Measurements from ENCODE around the gene RBM38. TPM values are rescaled to one million over a fixed set of nuclear protein-coding genes. Genes with fewer than 3 reads are reported as not detected.
"Not testable (repeated sequence)": the region's sequence is repeated elsewhere in the genome, so short reads cannot be mapped to it uniquely, and the experiment has no call there.

RBM38 gene
- polyA plus RNA-seq (ENCODE audit: insufficient read length) = 22.8 TPM
- long read RNA-seq, donor 1, transcript RBM38-203 (4 exons, 2,382 nt) = major isoform, 23 of 64 reads
- long read RNA-seq, donor 1, transcript RBM38-205 (3 exons, 686 nt) = minor isoform, 6 of 64 reads
- long read RNA-seq, donor 1, partial matches to known transcripts = 35 of 64 reads
- long read RNA-seq, donor 1, other reads (novel, unspliced or antisense) = 0 of 64 reads
- long read RNA-seq, donor 2, transcript RBM38-203 (4 exons, 2,382 nt) = major isoform, 14 of 31 reads
- long read RNA-seq, donor 2, partial matches to known transcripts = 16 of 31 reads
- long read RNA-seq, donor 2, other reads (novel, unspliced or antisense) = 0 of 31 reads
- long read RNA-seq, donor 3, transcript RBM38-203 (4 exons, 2,382 nt) = major isoform, 20 of 21 reads
- long read RNA-seq, donor 3, partial matches to known transcripts = 0 of 21 reads
- long read RNA-seq, donor 3, other reads (novel, unspliced or antisense) = 0 of 21 reads
- long read RNA-seq, donor 4, partial matches to known transcripts = 0 of 4 reads
- long read RNA-seq, donor 4, other reads (novel, unspliced or antisense) = 0 of 4 reads
- long read RNA-seq, donor 5, transcript RBM38-203 (4 exons, 2,382 nt) = major isoform, 11 of 13 reads
- long read RNA-seq, donor 5, partial matches to known transcripts = 0 of 13 reads
- long read RNA-seq, donor 5, other reads (novel, unspliced or antisense) = 0 of 13 reads
- long read RNA-seq, donor 6, transcript RBM38-203 (4 exons, 2,382 nt) = major isoform, 21 of 24 reads
- long read RNA-seq, donor 6, partial matches to known transcripts = 0 of 24 reads
- long read RNA-seq, donor 6, other reads (novel, unspliced or antisense) = 0 of 24 reads
- long read RNA-seq, donor 7, transcript RBM38-203 (4 exons, 2,382 nt) = major isoform, 12 of 42 reads
- long read RNA-seq, donor 7, partial matches to known transcripts = 28 of 42 reads
- long read RNA-seq, donor 7, other reads (novel, unspliced or antisense) = 0 of 42 reads
- long read RNA-seq, donor 8, partial matches to known transcripts = 8 of 11 reads
- long read RNA-seq, donor 8, other reads (novel, unspliced or antisense) = 0 of 11 reads

- DNase-seq = no peak
These were observed at the start of gene RBM38 for GRCh38 chr20:57390604-57391438. Gene RBM38 (plus strand): TSS chr20:57391396. CDS start chr20:57391582, 186 bp downstream.

- no peak for DNase-seq
These were observed 49.5 kb upstream of the RBM38 start for GRCh38 chr20:57341663-57342062.

- no peak for DNase-seq
These were observed 48.4 kb upstream of the RBM38 start for GRCh38 chr20:57342829-57343228.

GRCh38 chr20:57346477-57346876 lies 44.7 kb upstream of the RBM38 start:
- DNase-seq = peak; percentile 76

- DNase-seq = no peak
These were observed 43.8 kb upstream of the RBM38 start for GRCh38 chr20:57347393-57347792.

- not testable (repeated sequence) for DNase-seq
These were observed 42.8 kb upstream of the RBM38 start for GRCh38 chr20:57348200-57348921.

GRCh38 chr20:57348922-57349574 lies 42.1 kb upstream of the RBM38 start:
- DNase-seq = not testable (repeated sequence)

- DNase-seq = no peak
These were observed 41.0 kb upstream of the RBM38 start for GRCh38 chr20:57350081-57350710.

GRCh38 chr20:57350726-57351041 lies 40.5 kb upstream of the RBM38 start:
- not testable (repeated sequence) for DNase-seq

GRCh38 chr20:57351042-57351783 lies 40.0 kb upstream of the RBM38 start, which contains the start of gene RAE1:
Gene RAE1 (plus strand): TSS chr20:57351255. CDS start chr20:57354039, 2,784 bp downstream.
- DNase-seq = peak; percentile 93

GRCh38 chr20:57352305-57352704 lies 38.9 kb upstream of the RBM38 start:
- no peak for DNase-seq

- no peak for DNase-seq
These were observed 37.8 kb upstream of the RBM38 start for GRCh38 chr20:57353351-57353750.

GRCh38 chr20:57361517-57361916 lies 29.7 kb upstream of the RBM38 start:
- no peak for DNase-seq

- DNase-seq = no peak
These were observed 26.7 kb upstream of the RBM38 start for GRCh38 chr20:57364451-57364850.

GRCh38 chr20:57369596-57369995 lies 21.6 kb upstream of the RBM38 start:
- DNase-seq = no peak

GRCh38 chr20:57370316-57370715 lies 20.9 kb upstream of the RBM38 start:
- DNase-seq = no peak

GRCh38 chr20:57371363-57371762 lies 19.8 kb upstream of the RBM38 start:
- no peak for DNase-seq

GRCh38 chr20:57372157-57372556 lies 19.0 kb upstream of the RBM38 start:
- DNase-seq = no peak

Data from left kidney (tissue), 8 donors.